Measurements from ENCODE around the gene TRMT61A.

TRMT61A gene

GRCh38 chr14:103535891-103536565, 7.0 kb downstream of the TRMT61A start:
- no peak for DNase-seq

- DNase-seq = no peak
These were observed 7.7 kb downstream of the TRMT61A start for GRCh38 chr14:103536693-103537092.

GRCh38 chr14:103537175-103537990, 8.4 kb downstream of the TRMT61A start:
- DNase-seq = no peak

GRCh38 chr14:103538291-103539055, 9.5 kb downstream of the TRMT61A start:
- no peak for DNase-seq

- no peak for DNase-seq
These were observed 10.2 kb downstream of the TRMT61A start for GRCh38 chr14:103539056-103539825.

- no peak for DNase-seq
These were observed 12.1 kb downstream of the TRMT61A start for GRCh38 chr14:103540821-103541708.

- DNase-seq = no peak
These were observed 13.0 kb downstream of the TRMT61A start for GRCh38 chr14:103541709-103542604.

GRCh38 chr14:103542605-103543088, 13.7 kb downstream of the TRMT61A start:
- DNase-seq = no peak

GRCh38 chr14:103543140-103543539, 14.1 kb downstream of the TRMT61A start:
- no peak for DNase-seq

GRCh38 chr14:103543721-103544387, 14.9 kb downstream of the TRMT61A start:
- no peak for DNase-seq

- peak; percentile 11 for DNase-seq
These were observed 15.6 kb downstream of the TRMT61A start for GRCh38 chr14:103544388-103545218.

- peak; percentile 13 for DNase-seq
These were observed 16.4 kb downstream of the TRMT61A start for GRCh38 chr14:103545219-103545914.

GRCh38 chr14:103545915-103546651, 17.1 kb downstream of the TRMT61A start:
- peak; percentile 14 for DNase-seq

- peak; percentile 82 for DNase-seq
These were observed 17.9 kb downstream of the TRMT61A start for GRCh38 chr14:103546652-103547454.

- DNase-seq = no peak
These were observed 18.5 kb downstream of the TRMT61A start for GRCh38 chr14:103547455-103547940.

- peak; percentile 7 for DNase-seq
These were observed 19.0 kb downstream of the TRMT61A start for GRCh38 chr14:103547941-103548462.
